Globus pallidus (tissue), 1 donor: ENCODE results near the gene ITGA7.

ENCODE experiments used
- DNase-seq: peaks from one replicate; pipeline ENCODE4 v3.0.0-alpha.2; 2015; ENCODE audit warnings: low spot score

ITGA7 gene

DNA sequence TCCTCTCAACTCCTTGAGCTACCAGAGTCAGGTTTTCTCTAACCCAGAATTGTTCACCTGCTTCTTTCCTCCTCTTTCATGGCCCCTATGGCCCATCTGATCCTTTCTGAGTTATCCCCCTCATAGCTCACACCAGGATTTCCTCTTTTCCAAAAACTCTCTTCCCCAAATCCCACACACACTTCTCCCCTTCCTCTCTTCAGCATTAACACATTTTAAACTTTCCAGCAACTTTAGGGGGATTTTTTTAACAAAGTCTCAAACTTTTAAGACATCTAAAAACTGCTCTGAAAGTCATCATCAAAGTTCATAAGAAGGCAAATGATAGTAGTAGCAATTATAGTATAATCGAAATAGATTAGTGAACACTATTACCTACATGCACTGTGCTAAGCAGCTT lies 63.1 kb downstream of the ITGA7 start:
- no peak for DNase-seq

GRCh38 chr12:55642669-55643068 lies 65.0 kb downstream of the ITGA7 start:
- no peak for DNase-seq

DNA sequence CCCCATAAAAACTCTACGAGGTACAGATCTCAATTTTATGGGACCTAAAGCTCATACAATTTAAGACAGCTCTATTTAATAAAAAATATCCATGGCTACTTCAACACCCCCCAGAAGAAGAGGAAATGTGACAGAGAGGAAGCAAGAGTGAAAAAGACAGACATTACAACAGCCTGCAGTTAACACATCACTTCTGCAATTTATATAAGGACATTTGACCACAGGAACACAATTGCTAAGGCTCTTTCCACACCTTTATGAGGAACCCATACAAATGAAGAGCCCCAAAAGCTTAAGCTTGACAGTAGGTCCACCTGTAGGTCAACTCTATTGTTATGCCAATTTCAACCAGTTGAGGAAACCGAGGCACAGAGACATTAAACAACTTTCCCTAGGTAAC lies 65.4 kb downstream of the ITGA7 start:
- DNase-seq, result peak; percentile 41

DNA sequence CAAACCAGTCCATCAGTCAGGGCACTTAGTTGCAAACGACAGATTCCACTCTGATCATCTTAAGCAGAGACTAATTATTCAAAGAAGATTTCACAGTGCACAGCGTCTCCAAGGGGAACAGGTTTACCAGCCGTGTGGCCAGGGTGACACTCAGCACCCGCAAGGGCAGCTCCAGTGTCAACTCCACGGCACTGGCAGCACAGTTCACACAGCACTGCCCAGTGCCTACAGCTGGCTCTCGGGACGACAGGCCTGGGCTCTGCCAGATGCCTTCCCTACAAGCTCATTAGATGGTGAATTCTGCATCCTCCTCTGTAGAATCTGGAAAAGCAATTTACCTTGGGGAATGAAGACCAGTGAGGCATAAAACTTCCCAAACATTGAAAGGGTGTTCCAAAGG lies 66.1 kb downstream of the ITGA7 start:
- DNase-seq, result no peak

GRCh38 chr12:55637467-55637866 lies 70.2 kb downstream of the ITGA7 start:
- no peak for DNase-seq

DNA sequence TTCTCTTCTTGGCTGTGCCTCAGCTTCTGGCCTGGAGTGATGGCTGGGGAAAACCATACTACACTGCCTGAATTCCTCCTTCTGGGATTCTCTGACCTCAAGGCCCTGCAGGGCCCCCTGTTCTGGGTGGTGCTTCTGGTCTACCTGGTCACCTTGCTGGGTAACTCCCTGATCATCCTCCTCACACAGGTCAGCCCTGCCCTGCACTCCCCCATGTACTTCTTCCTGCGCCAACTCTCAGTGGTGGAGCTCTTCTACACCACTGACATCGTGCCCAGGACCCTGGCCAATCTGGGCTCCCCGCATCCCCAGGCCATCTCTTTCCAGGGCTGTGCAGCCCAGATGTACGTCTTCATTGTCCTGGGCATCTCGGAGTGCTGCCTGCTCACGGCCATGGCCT lies 70.9 kb downstream of the ITGA7 start, which contains the start of gene OR10P1:
TSS of gene OR10P1 (plus strand) at position 40 of the 400 bp plus-strand sequence. CDS start at position 40, 0 bp downstream.
- no peak for DNase-seq

GRCh38 chr12:55636116-55636655 lies 71.5 kb downstream of the ITGA7 start:
- DNase-seq, result no peak
